ENCODE results near the gene MEX3D.
"Not testable (repeated sequence)": the region's sequence is repeated elsewhere in the genome, so short reads cannot be mapped to it uniquely, and the experiment has no call there.

The MEX3D gene

GRCh38 chr19:1535699-1536098, 32.4 kb downstream of the MEX3D start:
- DNase-seq (ENCODE audit: low read depth) = not testable (repeated sequence)

GRCh38 chr19:1534972-1535371, 33.2 kb downstream of the MEX3D start:
- DNase-seq (ENCODE audit: low read depth) = no peak

- DNase-seq (ENCODE audit: low read depth) = no peak
These were observed 34.5 kb downstream of the MEX3D start for GRCh38 chr19:1533510-1534150.

- DNase-seq (ENCODE audit: low read depth) = no peak
These were observed 36.1 kb downstream of the MEX3D start for GRCh38 chr19:1532003-1532402.

DNA sequence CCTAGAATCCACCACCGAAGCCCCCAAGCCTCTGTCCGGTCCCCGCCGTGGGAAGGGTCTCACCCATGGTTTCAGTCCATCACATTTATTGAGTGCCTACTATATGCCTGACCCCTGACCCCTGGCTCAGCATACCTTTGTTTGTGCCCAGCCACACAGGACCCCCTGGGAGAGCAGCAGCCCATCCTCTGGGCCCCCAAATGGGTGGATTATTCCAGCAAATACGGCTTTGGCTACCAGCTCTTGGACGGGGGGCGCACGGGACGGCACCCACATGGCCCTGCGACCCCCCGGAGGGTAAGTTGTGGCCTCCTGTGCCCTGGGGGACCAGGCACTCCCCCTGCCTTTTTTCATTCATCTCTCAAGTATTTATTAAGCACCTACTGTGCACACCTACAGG, 36.5 kb downstream of the MEX3D start:
- DNase-seq (ENCODE audit: low read depth) = no peak

- DNase-seq (ENCODE audit: low read depth) = not testable (repeated sequence)
These were observed 37.3 kb downstream of the MEX3D start for GRCh38 chr19:1530856-1531255.

DNA sequence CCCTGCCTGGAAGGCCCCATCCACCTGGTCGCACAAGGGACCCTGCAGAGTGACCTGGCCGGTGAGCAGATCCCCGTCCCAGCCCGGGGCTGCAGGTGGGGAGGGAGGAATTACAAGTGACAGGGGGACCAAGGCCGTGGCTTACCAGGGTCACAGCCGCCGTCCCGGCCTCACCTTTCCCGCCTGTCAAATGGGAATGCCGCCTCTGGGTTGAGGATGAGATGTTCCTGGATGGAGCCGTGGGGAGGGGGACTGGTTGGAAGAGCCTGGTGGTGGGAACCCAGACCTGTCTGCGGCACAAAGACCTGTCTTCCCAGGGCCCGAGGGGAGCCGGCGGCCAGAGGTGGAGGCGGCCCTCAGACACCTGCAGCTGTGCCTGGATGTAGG, 38.7 kb downstream of the MEX3D start:
- DNase-seq (ENCODE audit: low read depth) = no peak

DNA sequence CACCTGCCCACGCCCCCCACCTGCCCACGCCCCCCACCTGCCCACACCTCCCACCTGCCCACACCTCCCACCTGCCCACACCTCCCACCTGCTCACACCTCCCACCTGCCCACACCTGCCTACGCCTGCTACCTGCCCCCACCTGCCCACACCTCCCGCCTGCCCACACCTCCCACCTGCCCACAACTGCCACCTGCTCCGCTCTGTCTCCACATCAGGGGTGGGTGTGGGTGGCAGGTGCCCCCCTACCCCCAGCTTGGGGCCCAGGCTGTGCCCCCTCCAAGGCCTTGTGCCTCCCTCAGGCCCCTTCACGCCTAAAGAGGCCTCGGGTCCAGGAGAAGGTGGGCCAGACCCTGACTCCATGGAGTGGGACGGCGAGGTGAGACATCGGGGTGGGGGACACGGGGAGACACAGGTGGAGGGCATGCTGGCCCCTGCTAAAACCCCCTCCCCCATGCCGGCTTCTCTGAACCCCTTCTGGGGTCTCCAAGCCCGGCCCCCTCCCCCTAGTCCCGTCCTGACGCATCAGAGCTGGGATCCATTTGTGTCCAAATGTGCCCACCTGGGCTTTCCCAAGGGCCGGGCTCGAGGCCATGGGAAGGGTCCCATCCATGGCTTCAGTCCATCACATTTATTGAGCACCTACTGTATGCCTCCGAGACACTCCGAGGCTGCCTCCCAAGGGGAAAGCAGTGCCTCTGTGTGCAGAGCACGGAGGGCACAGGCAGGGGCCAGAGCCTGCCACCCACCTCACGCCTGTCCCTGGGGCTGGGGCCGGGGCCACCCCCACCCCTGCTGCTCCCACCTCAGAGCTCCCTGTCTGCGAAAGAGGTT, 39.3 kb downstream of the MEX3D start:
- no peak for DNase-seq (ENCODE audit: low read depth)

DNA sequence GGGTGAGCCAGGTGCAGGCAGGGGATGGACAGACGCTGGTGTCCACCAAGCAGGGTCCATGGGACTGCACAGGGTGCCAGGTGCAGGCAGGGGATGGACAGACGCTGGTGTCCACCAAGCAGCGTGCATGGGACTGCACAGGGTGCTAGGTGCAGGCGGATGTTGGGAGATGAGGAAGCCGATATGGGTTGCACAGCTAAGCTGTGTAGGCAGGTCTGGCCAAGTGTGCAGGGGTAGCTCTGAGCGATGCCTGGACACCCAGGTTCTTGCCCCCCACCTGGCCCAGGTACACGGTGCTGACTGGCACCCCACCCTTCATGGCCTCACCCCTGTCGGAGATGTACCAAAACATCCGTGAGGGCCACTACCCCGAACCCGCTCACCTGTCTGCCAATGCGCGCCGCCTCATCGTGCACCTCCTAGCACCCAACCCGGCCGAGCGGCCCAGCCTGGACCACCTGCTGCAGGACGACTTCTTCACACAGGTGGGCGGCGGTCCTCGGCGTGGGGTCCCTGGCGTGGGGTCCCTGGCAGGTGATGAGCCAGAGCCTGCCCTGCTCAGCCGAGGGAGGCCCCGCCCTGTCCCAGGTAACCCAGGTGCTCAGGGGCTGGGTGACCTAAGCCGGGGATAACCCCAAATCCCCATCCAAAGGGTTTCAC, 40.3 kb downstream of the MEX3D start:
- no peak for DNase-seq (ENCODE audit: low read depth)

- no peak for DNase-seq (ENCODE audit: low read depth)
These were observed 41.0 kb downstream of the MEX3D start for GRCh38 chr19:1526979-1527649.

- DNase-seq (ENCODE audit: low read depth) = no peak
These were observed 41.9 kb downstream of the MEX3D start for GRCh38 chr19:1526066-1526778.

DNA sequence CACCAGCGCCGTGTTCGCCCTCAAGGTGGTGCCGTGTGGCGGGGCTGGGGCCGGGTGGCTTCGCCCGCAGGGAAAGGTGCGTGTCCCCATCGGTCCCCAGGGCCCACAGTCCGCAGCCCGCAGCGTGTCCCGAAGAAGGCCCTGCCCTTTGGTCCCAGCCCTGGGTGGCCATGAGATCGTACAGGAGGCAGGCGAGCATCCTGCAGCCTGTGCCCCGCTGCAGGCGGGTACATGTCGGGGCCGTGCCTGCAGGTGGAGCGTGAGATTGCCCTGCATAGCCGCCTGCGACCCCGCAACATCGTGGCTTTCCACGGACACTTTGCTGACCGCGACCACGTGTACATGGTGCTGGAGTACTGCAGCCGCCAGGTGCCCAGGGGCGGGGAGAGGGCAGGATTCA, 42.8 kb downstream of the MEX3D start:
- DNase-seq (ENCODE audit: low read depth) = no peak

DNA sequence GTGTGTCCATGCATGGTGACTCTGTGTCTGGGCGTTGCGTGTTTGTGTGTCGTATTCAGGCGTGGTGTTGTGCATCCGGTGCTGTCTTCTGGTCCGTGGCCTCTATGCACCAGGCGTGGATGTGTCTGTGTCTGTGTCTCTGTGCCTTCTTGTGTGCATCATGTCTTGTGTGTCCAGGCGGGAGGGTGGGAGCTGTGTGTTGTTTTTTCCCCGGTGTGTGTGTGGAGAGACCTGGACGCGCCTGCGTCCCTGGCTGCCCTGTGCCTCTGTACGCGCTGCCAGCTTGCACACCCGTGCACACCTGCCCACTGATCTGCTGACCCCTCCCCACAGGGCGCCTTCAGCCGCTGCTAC, 43.2 kb downstream of the MEX3D start:
- no peak for DNase-seq (ENCODE audit: low read depth)

- DNase-seq (ENCODE audit: low read depth) = no peak
These were observed 43.7 kb downstream of the MEX3D start for GRCh38 chr19:1524287-1524971.

DNA sequence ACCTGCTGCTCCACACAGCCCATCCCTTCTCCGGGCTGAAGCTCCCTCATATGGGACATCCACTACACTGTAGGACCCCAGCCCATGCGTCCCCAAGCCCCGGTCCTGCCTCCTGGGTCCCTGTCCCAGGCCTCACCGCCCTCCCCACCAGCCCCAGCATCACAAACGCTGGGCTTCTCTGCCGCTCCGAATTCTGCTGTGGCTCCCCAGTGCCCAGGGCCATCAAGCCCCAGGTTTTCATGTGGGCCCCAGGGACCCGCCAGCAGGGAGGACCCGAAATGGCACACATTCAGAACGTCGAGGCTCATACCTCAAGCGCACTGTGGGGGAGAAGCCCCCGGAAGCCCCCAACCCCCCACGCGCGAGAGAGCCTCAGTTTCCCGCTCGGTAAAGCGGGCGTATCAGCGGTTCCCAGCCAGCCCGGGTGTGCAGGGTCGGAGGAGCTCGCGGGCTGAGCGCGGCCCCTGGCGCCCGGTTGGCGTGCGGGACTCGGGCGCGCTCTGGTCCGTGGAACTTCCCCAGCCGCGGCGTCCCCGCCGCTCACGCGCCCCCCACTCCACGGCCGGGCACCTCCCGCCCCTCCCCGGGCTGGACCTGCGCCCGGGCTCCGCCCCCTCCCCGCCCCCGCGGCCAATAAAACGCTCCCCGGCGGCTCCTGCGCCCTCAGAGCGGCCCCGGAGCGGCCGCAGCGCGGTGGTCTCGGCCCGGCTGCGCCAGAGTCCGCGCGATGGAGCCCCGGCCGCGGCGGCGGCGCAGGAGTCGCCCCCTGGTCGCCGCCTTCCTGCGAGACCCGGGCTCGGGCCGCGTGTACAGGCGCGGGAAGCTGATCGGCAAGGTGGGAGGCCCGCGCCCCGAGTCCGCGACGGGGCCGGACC, 44.5 kb downstream of the MEX3D start, which contains the start of gene PLK5:
Gene PLK5 (plus strand): TSS at position 666 of the 875 bp plus-strand sequence. CDS start 2,920 bp downstream, outside the sequence.
- no peak for DNase-seq (ENCODE audit: low read depth)

- DNase-seq (ENCODE audit: low read depth) = no peak
These were observed 45.3 kb downstream of the MEX3D start for GRCh38 chr19:1522838-1523237.

DNA sequence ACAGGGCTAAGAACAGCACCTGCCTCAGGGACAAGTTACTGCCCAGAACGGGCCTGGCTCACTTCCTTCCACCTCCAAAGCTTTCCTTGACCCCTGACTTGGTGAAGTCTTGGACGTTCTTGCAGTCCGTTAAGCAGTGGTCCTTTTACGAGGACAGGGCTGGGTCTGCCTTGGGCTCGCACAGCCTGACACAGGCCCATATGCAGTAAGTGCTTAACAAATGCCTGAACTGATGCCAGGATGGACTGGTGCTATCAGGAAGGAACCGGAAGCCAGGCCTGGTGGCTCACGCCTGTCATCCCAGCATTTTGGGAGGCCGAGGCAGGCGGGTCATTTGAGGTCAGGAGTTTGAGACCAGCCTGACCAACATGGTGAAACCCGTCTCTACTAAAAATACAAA, 46.1 kb downstream of the MEX3D start:
- DNase-seq (ENCODE audit: low read depth) = no peak

DNA sequence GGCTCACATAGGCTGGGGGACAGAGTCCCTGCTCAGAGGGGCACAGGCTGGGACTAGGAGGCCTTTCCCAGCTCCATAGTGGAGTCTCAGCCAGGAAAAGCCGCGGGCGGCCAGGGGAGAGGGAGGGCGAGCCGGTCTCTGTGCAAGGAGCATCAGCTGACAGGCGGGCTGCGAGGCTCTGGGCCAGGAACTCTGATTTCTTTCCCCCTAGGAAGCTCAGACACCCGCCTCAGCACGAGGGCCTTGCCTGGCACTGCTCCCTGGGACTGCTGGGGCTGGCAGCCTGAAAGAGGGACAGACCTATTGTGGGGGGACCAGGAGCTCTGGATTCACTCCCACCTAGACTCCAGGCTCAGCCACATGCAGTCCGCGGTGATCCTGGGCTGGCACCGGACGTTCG, 46.5 kb downstream of the MEX3D start:
- no peak for DNase-seq (ENCODE audit: low read depth)

DNA sequence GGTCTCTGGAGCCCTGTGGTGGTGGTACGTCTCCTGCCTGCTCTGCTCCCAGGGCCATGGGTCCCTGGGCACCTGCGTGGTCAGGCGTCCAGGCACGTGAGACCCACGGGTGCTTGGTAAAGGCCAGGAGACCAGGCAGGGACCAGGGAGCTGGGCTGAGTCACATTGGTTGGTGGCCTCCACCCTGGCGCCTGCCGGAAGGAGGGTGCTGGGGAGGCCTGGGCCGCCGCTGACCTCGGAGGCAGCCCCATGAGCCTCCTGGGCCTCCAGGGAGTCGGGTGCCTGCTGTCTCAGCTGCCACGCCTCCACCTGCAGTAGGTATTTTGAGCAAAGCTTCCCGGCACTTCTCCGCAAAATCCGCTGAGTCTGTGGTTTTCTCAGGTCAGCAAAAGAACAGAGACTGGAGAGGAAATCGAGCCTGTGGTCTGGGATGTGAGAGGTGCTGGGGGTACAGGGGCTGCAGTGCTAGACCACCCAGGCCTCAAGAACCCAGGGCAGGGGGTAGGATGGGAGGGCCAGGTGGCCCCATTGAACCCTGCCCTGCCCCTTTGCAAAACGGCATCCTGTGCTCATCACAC, 47.8 kb downstream of the MEX3D start:
- DNase-seq (ENCODE audit: low read depth) = no peak

DNA sequence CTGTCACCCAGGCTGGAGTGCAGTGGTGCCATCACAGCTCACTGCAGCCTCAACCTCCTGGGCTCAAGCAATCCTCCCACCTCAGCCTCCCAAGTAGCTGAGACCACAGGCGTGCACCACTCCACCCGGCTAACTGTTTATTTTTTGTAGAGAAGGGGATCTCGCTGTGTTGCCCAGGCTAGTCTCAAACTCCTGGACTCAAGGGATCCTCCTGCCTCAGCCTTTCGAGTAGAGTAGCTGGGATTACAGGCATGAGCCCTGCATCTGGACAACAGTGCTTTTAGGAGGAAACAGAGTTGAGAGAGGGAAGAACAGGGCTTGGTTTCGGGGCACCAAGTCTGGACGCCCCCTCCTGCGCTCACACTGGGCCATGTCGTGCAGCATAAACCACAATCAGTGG, 48.3 kb downstream of the MEX3D start:
- not testable (repeated sequence) for DNase-seq (ENCODE audit: low read depth)
